HG03565 (cell line): Measurements from ENCODE around the gene ESRRB.

ENCODE experiments used
- ATAC-seq: cut with Tn5 transposase; IDR thresholded peaks from one replicate; pipeline ENCODE4 v1.9.1; 2021; ENCODE audit warnings: mild to moderate bottlenecking, moderate library complexity; ENCODE audit not compliant: unreplicated experiment

The ESRRB gene

GRCh38 chr14:76375947-76376404, at the start of gene ESRRB:
Gene ESRRB, plus strand, starts transcription at chr14:76376137. Its CDS starts 265 bp downstream, at chr14:76376402.
- ATAC-seq: no peak

- no peak for ATAC-seq
Measured at GRCh38 chr14:76326918-76327689, 48.8 kb upstream of the ESRRB start.

DNA sequence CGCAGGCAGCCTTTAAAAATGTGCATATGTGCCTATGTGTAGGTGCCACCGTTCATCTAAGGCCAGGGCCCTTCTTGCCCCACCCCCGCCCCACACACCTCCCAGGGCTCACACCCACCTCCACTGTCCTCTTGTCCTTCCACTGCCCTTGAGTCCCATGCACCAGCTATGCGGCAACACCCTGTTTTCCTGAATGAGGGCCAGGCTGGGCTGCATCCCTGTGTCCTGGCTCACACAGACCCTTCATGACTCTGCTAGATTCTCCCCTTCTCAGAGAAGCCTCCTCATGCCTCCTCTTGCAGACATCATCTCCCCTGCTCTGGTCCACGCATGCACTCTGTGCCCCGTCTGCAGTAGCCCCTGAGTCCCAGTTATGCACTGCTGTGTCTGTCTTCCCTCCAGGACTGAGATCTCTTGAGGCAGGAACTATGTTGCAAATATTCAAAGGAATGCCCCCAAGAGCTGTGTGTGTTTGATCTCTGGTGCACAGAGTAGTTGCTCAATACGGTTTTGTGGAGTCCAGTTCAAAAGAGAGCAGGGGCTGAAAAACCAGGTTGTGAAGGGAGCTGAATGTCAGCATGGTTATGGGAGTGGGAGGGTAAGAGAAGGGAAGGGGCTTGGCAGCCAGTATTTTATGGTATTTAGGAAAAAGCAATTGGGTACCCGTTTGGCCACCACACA, 47.3 kb upstream of the ESRRB start:
- no peak for ATAC-seq

GRCh38 chr14:76329154-76329928, 46.6 kb upstream of the ESRRB start:
- no peak for ATAC-seq

GRCh38 chr14:76329951-76330350, 46.0 kb upstream of the ESRRB start:
- no peak for ATAC-seq

- no peak for ATAC-seq
Measured at GRCh38 chr14:76330411-76331327, 45.3 kb upstream of the ESRRB start.

- no peak for ATAC-seq
Measured at GRCh38 chr14:76331328-76332011, 44.5 kb upstream of the ESRRB start.

- ATAC-seq: no peak
Measured at GRCh38 chr14:76333664-76334063, 42.3 kb upstream of the ESRRB start.

GRCh38 chr14:76334316-76334715, 41.6 kb upstream of the ESRRB start:
- no peak for ATAC-seq

GRCh38 chr14:76336876-76337275, 39.1 kb upstream of the ESRRB start:
- ATAC-seq: no peak

- no peak for ATAC-seq
Measured at GRCh38 chr14:76337635-76338545, 38.0 kb upstream of the ESRRB start.

GRCh38 chr14:76339728-76340615, 36.0 kb upstream of the ESRRB start:
- ATAC-seq: no peak

DNA sequence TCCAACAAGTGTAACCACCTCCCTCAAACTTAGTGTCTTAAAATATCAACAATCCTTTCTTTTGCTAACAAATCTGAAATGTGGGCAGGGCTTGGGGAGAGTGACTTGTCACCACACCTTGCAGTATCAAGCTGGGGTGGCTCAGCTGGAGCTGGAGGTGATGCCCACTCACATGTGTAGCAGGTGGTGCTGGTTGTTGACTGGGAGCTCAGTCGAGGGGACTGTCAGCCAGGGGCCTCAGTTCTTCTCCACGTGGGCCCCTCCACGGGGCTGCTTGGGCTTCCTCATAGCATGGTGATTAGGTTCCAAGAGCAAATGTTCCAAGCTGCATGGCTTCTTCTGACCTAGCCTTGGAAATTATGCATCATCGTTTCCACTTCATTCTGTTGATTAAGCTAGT, 32.6 kb upstream of the ESRRB start:
- no peak for ATAC-seq

DNA sequence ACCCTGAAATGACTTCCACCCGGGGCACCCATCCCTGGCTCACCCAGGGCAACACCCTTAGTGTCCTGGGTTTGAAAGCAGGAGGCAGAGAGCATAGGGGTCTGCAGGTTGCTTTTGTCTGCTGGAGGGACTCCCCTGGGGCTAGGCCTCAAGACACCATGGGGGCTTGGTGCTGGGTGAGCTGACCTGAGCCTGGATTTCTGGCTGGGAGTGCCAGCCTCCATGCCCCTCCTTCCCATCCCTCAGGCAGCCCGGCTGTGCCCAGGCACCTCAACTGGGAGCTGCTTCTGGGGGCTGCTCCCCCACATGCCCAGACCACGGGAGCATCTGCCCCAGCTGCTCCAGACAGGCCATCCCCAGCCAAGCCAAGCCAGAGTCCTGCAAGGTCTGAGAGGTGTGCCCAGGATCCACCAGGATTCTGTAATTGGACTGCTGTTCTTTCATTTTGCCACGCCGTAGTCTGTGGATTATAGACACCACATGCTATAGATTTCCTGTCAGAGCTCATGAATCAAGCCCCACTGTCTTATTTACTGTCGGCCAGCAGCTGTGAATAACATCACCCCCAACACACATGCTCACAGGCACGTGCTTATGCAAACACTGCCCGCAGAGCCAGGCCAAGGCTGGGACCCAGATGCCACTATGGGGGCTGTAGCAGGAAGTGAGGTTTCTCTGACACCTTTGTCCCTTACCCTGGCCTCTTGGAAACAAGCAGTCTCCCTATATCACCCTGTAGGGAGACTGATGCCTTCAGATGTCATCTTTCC, 29.4 kb upstream of the ESRRB start:
- ATAC-seq: no peak

DNA sequence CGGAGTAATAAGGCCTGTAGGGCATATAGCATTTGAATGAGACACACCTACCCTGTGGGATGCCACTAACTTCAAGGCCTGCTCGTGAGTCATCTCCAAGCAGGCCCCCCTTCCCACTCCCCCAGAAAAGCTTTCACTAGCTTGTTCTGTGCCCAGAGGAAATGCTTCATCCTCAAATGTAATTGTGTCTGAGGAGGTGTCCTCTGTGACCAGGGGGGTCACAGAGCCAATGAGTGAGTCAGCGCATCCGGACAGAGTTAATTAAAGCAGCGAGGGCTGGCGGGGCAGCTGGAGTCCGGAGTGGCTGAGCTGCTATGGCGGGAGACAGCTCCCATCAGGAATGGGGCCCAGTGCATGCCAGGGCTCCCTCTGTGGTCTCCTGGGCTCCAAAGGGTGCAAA, 27.0 kb upstream of the ESRRB start:
- ATAC-seq: no peak

DNA sequence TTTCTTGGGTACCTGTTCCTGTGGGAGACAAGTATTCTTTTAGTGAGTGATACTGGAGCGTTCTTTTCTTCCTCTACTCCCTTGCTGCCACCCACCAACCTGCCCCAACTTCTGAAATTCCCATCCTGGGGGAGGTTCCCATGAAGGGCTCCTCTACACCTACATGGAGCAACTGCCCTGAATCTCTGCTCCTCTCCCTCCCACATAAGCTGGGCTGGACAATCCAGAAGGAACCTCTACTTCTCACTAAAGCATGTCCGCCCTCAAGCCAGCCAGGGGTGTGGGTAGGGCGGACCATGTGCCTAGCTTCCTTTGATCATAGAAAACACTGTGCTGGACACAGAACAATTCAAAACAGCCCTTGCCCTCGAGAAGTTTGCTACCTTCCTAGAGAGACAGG, 25.9 kb upstream of the ESRRB start:
- ATAC-seq: no peak

GRCh38 chr14:76350671-76351070, 25.3 kb upstream of the ESRRB start:
- ATAC-seq: no peak
